ENCODE measurements around the gene CDKN2B. TPM values are rescaled to one million over a fixed set of nuclear protein-coding genes. Genes with fewer than 3 reads are reported as not detected.

The CDKN2B gene
- total RNA-seq, 2 experiments from 2014 or later, result 2.0 to 3.7 TPM

DNA sequence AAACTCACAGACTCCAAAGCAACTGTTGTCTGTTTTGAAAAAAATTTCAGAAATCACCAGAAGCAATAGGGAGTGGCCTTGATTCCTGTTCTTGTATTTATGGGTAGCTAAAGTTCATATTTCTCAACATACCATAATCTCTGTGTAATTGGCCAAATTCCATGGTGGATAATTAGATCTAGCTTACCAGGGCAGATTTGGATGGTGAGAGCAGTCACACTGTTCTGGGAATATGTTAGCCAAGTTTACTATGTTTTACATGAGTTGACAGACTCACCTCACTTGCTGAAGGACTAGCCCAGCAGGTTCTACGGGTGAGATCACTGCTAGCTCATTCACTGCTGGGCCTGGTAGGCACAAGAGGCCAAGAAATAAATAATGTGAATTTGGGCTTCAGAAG is 32.7 kb upstream of the CDKN2B start:
- Histone ChIP-seq H3K4me2 (ENCODE audit: low read length) (no peak overlapping the region), H3K9me3 (ENCODE audit: low read length) (no peaks in the 10 kb centered on the region), H3K27ac (ENCODE audit: low read depth, low read length, poor library complexity, severe bottlenecking) (no peak overlapping the region), H4K20me1 (ENCODE audit: insufficient read depth, low read length) (no peaks in the 10 kb centered on the region), H3K4me1 (ENCODE audit: insufficient read depth, low read length, poor library complexity, severe bottlenecking) (no peaks in the 10 kb centered on the region), H3K79me2 (ENCODE audit: insufficient read depth, low read depth, low read length) (no peaks in the 10 kb centered on the region), H3K4me3 (ENCODE audit: low read depth, low read length, poor library complexity, severe bottlenecking) (no peak overlapping the region), H3K9me2 (ENCODE audit: insufficient read depth, low read length) (no peaks in the 10 kb centered on the region), H3K36me3 (ENCODE audit: insufficient read depth, low read length) (no peaks in the 10 kb centered on the region), H2AFZ (ENCODE audit: low read length) (no peak overlapping the region)
- intact Hi-C loops (cut with micrococcal nuclease; ENCODE audit: unreplicated experiment), result no loop called here
- ChIA-PET CTCF (ENCODE audit: unreplicated experiment) (no interaction called here), POLR2A (interaction anchor here (0.6 to 1.3 kb wide), 4 partner anchors 10 to 76 kb away, joined by 3 to 4 read pairs (median 4); no protein-coding TSS in a partner anchor)
- no peak for DNase-seq (ENCODE audit: low spot score)
- BruUV-seq (replicated peaks), result no TSS peak
- TF ChIP-seq, protein P1, sequence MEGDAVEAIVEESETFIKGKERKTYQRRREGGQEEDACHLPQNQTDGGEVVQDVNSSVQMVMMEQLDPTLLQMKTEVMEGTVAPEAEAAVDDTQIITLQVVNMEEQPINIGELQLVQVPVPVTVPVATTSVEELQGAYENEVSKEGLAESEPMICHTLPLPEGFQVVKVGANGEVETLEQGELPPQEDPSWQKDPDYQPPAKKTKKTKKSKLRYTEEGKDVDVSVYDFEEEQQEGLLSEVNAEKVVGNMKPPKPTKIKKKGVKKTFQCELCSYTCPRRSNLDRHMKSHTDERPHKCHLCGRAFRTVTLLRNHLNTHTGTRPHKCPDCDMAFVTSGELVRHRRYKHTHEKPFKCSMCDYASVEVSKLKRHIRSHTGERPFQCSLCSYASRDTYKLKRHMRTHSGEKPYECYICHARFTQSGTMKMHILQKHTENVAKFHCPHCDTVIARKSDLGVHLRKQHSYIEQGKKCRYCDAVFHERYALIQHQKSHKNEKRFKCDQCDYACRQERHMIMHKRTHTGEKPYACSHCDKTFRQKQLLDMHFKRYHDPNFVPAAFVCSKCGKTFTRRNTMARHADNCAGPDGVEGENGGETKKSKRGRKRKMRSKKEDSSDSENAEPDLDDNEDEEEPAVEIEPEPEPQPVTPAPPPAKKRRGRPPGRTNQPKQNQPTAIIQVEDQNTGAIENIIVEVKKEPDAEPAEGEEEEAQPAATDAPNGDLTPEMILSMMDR (conservative IDR thresholded peaks at IDR 0.05; ENCODE audit: low read length), result no peak
- no peak for TF ChIP-seq EZH2phosphoT487 (IDR thresholded peaks at IDR 0.05; ENCODE audit: borderline replicate concordance, low read depth, low read length)

DNA sequence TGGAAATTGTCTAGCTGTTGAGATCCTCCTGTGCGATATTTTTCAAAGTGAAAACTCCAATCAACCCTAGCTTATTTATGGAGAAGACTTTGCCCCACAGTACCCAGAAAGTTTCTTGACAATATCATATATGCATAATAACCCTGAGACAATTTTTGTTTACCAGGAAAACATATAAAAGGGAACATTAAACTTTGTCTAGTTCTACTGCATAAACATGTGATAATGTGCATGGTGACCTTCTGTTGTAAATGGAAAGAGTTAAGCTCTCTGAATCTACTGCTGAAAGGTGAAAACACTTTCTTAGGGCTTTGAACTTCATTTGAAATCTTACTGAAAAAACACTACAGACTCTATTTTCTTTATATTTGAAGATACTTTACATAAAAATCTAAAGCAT is 32.2 kb upstream of the CDKN2B start:
- Histone ChIP-seq H4K20me1 (ENCODE audit: insufficient read depth, low read length) (no peaks in the 10 kb centered on the region), H3K4me1 (ENCODE audit: insufficient read depth, low read length, poor library complexity, severe bottlenecking) (no peaks in the 10 kb centered on the region), H3K4me2 (ENCODE audit: low read length) (no peak overlapping the region), H3K79me2 (ENCODE audit: insufficient read depth, low read depth, low read length) (no peaks in the 10 kb centered on the region), H3K27ac (ENCODE audit: low read depth, low read length, poor library complexity, severe bottlenecking) (no peak overlapping the region), H3K4me3 (ENCODE audit: low read depth, low read length, poor library complexity, severe bottlenecking) (no peak overlapping the region), H3K9me2 (ENCODE audit: insufficient read depth, low read length) (no peaks in the 10 kb centered on the region), H2AFZ (ENCODE audit: low read length) (no peak overlapping the region), H3K36me3 (ENCODE audit: insufficient read depth, low read length) (no peaks in the 10 kb centered on the region), H3K9me3 (ENCODE audit: low read length) (no peaks in the 10 kb centered on the region)
- no peak for DNase-seq (ENCODE audit: low spot score)
- TF ChIP-seq, protein P1 (conservative IDR thresholded peaks at IDR 0.05; ENCODE audit: low read length), result no peak
- TF ChIP-seq EZH2phosphoT487 (IDR thresholded peaks at IDR 0.05; ENCODE audit: borderline replicate concordance, low read depth, low read length), result no peak
- POLR2A ChIA-PET, result interaction anchor here (0.9 to 1.3 kb wide), 3 partner anchors 10 to 76 kb away, joined by 3 to 4 read pairs (median 4); no protein-coding TSS in a partner anchor
- CTCF ChIA-PET (ENCODE audit: unreplicated experiment), result no interaction called here
- no TSS peak for BruUV-seq (replicated peaks)
- intact Hi-C loops (cut with micrococcal nuclease; ENCODE audit: unreplicated experiment), result no loop called here

DNA sequence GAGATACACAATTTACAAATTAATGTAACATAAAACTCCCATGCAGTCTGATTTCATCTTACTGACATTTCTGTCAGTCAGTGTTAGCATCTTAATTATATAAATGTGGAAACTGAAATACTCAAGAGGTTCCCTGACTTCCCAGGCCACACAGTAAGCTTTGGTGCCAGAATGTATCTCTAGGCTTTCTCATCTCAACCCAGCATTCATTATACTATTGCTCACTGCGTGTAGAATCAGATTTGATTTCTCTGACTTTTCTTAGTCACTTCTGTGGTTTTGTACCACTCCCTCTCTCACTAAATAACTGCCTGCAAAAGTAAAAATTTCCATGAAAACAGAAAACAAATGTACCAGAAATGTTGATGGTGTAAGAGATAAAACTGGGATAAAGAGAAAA is 31.7 kb upstream of the CDKN2B start:
- no peak for TF ChIP-seq EZH2phosphoT487 (IDR thresholded peaks at IDR 0.05; ENCODE audit: borderline replicate concordance, low read depth, low read length)
- TF ChIP-seq, protein P1 (conservative IDR thresholded peaks at IDR 0.05; ENCODE audit: low read length), result no peak
- no TSS peak for BruUV-seq (replicated peaks)
- H4K20me1 ChIP-seq (ENCODE audit: insufficient read depth, low read length), result no peaks in the 10 kb centered on the region
- POLR2A ChIA-PET, result interaction anchor here (0.6 to 1.3 kb wide), 2 partner anchors 64 to 122 kb away, joined by 3 to 4 read pairs; no protein-coding TSS in a partner anchor
- H3K36me3 ChIP-seq (ENCODE audit: insufficient read depth, low read length), result no peaks in the 10 kb centered on the region
- H3K9me3 ChIP-seq (ENCODE audit: low read length), result no peaks in the 10 kb centered on the region
- no peak overlapping the region for H3K4me2 ChIP-seq (ENCODE audit: low read length)
- H3K27ac ChIP-seq (ENCODE audit: low read depth, low read length, poor library complexity, severe bottlenecking), result no peak overlapping the region
- no peaks in the 10 kb centered on the region for H3K4me1 ChIP-seq (ENCODE audit: insufficient read depth, low read length, poor library complexity, severe bottlenecking)
- CTCF ChIA-PET (ENCODE audit: unreplicated experiment), result no interaction called here
- intact Hi-C loops (cut with micrococcal nuclease; ENCODE audit: unreplicated experiment), result no loop called here
- H3K4me3 ChIP-seq (ENCODE audit: low read depth, low read length, poor library complexity, severe bottlenecking), result no peak overlapping the region
- no peak for DNase-seq (ENCODE audit: low spot score)
- H3K9me2 ChIP-seq (ENCODE audit: insufficient read depth, low read length), result no peaks in the 10 kb centered on the region
- no peak overlapping the region for H2AFZ ChIP-seq (ENCODE audit: low read length)
- no peaks in the 10 kb centered on the region for H3K79me2 ChIP-seq (ENCODE audit: insufficient read depth, low read depth, low read length)
